ENCODE measurements around the gene PGBD1.
A peak's percentile ranks its signal among the peaks of the same experiment; 100 is the strongest.

The PGBD1 gene

DNA sequence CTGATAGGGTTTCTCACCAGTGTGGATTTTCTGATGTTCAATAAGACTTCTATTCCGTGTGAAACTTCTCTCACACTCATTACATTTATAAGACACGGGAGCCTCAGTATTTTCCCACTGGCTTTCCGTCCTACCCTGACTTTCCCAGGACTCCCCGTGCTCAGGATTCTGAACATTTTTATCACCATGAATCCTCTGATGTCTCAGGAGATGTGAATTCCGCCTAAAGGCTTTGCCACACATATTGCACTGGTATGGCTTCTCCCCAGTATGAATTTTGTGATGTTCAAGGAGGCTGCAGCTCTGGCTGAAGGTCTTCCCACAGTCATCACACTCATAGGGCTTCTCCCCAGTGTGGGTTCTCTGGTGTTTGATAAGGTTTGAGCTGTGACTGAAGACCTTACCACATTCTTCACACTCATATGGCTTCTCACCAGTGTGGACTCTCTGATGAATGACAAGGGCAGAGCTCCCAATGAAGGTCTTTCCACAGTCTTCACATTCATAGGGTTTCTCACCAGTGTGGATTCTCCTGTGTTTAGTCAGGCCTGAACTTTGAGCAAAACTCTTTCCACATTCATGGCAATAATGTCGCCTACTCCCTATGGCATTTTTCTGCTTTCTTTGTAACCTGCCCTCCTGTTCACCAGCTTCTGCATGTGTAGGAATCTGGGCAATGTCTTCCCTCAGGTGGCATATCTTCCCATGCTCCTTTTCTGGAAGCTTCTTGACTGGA, 36.0 kb upstream of the PGBD1 start:
- no peak for DNase-seq (ENCODE audit: low read depth, low spot score)
- in situ Hi-C loops (cut with HindIII; ENCODE audit: low sequenced_read_pairs), result no loop called here
- H3K4me3 ChIP-seq (ENCODE audit: low read depth, low read length), result no peak overlapping the region
- TF ChIP-seq, protein P1, sequence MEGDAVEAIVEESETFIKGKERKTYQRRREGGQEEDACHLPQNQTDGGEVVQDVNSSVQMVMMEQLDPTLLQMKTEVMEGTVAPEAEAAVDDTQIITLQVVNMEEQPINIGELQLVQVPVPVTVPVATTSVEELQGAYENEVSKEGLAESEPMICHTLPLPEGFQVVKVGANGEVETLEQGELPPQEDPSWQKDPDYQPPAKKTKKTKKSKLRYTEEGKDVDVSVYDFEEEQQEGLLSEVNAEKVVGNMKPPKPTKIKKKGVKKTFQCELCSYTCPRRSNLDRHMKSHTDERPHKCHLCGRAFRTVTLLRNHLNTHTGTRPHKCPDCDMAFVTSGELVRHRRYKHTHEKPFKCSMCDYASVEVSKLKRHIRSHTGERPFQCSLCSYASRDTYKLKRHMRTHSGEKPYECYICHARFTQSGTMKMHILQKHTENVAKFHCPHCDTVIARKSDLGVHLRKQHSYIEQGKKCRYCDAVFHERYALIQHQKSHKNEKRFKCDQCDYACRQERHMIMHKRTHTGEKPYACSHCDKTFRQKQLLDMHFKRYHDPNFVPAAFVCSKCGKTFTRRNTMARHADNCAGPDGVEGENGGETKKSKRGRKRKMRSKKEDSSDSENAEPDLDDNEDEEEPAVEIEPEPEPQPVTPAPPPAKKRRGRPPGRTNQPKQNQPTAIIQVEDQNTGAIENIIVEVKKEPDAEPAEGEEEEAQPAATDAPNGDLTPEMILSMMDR (IDR thresholded peaks at IDR 0.05; ENCODE audit: low read depth, low read length), result no peak

DNA sequence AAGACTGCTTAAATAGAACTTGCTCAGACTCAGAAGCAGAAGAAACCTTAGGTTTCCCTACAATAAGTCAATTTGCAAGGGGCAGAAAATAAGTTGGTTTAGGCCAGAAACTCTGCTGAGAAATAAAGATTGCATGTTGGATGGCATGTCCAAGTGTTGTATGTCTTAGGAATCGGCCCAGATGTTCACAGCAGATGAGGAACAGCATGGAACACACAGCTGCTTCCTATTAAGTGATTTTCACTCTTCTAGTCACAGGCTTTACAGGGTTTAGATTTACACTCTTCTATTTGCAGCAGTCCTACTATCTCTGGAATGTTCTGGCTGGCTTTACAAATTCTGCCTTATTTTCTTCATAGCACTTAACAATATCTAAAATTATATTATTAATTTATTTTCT, 32.5 kb upstream of the PGBD1 start:
- TF ChIP-seq, protein P1 (IDR thresholded peaks at IDR 0.05; ENCODE audit: low read depth, low read length), result no peak
- DNase-seq (ENCODE audit: low read depth, low spot score), result no peak
- in situ Hi-C loops (cut with HindIII; ENCODE audit: low sequenced_read_pairs), result no loop called here
- H3K4me3 ChIP-seq (ENCODE audit: low read depth, low read length), result no peak overlapping the region

DNA sequence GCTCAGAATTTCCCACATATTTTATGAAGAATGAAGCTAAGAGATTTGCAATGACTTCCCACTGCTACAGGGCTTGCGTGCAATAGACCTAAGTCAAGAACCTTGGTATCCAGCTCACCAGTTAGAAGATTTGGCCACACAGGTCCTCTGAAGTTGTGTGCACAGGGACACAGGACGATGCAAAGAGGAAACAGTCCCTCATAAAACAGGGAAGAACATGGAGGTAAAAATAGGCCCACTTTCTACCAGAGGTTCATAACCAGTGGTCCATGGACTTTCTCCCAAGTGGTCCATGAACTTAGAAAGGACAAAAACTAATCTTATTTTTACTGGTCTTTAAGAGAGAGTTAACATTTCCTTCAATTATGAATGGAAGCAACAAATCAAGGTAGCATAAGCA, 30.6 kb upstream of the PGBD1 start:
- H3K4me3 ChIP-seq (ENCODE audit: low read depth, low read length), result peak overlapping the region; percentile 87
- TF ChIP-seq, protein P1 (IDR thresholded peaks at IDR 0.05; ENCODE audit: low read depth, low read length), result no peak
- in situ Hi-C loops (cut with HindIII; ENCODE audit: low sequenced_read_pairs), result no loop called here
- DNase-seq (ENCODE audit: low read depth, low spot score), result no peak

DNA sequence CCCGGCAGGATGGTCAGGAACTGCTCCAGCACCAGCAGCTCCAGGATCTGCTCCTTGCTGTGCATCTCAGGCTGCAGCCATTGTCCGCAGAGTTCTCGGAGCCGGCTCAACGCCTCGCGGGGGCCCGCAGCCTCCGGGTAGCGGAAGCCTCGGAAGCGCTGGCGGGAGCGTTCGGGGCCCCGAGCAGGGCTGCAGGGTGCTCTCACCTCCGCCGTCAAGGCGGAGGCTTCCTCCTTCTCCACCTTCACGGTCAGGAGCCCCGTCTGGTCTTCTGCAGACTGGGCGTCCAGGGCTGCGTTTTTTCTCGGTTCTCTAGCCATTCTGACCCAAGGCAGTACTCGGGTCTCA, 29.7 kb upstream of the PGBD1 start:
- in situ Hi-C loops (cut with HindIII; ENCODE audit: low sequenced_read_pairs), result no loop called here
- peak overlapping the region; percentile 87 for H3K4me3 ChIP-seq (ENCODE audit: low read depth, low read length)
- no peak for DNase-seq (ENCODE audit: low read depth, low spot score)
- TF ChIP-seq, protein P1 (IDR thresholded peaks at IDR 0.05; ENCODE audit: low read depth, low read length), result no peak

DNA sequence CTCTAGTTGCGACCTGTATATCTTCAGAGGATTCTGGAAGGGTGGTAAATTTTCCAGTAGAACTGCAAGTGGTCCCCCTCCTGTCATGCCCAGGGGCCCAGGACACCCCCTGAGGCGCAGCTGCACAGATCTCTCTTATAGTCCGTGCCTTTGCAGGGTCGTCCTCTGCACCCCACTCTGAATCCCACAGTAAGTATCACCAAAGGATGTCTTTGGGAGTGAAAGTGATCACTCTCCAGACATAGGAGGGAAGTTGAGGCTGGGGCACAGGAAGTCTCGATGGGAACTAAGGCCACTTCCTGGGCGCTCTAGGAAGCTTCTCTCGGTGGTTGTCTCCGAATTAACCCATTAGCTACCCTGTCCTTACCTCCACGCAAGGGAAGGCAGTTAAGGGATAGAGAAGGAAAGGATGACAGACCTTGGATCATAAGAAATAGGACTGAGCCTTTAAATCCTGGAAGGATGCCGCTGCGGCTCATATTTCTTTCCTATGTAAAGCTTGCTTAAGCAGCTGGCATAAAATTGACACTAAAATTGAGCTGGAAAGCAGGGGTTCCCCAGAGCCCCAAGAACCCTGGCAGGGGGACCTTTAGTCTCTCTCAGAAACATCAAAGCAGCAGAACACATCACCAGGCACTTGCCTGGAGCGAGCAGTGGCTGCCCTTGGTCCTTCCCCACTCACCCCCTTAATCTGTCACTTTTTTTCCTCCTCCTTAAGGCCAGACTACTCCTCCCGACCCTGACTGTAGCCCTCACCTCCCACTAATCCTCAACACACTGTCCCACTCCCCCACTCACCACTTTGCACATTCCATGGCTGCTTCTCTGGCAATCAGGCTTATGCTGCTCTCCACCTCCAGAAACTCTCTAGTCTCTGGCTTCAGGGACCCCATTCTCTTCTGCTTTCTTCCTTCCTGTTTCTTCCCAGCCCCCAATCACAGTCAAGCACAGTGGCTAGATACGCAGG, 29.1 kb upstream of the PGBD1 start, which contains the start of gene ZKSCAN4:
ZKSCAN4 (minus strand) TSS at position 261 of the 967 bp plus-strand sequence. CDS start 289 bp downstream, outside the sequence.
- peak; percentile 92 for DNase-seq (ENCODE audit: low read depth, low spot score)
- TF ChIP-seq, protein P1 (IDR thresholded peaks at IDR 0.05; ENCODE audit: low read depth, low read length), result no peak
- H3K4me3 ChIP-seq (ENCODE audit: low read depth, low read length), result peak within 1 kb of the TSS; percentile 87
- in situ Hi-C loops (cut with HindIII; ENCODE audit: low sequenced_read_pairs), result no loop called here

DNA sequence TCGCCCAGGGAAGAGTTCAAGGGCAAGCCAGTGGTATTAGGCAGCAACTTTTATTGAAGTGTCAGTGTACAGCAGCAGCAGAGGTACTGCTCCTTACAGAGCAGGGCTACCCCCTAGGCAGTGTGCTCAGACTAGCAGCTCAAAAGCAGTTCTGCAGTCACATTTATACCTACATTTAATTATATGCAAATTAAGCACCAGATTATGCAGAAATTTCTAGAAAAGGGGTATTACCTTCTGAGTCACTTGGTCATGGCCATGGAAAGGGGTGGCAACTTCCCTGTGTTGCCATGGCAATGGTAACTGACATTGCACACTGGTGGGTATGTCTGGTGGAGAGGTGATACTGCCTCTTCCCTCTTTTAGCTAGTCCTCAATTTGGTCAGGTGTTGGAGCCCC, 27.3 kb upstream of the PGBD1 start:
- in situ Hi-C loops (cut with HindIII; ENCODE audit: low sequenced_read_pairs), result no loop called here
- no peak for DNase-seq (ENCODE audit: low read depth, low spot score)
- TF ChIP-seq, protein P1 (IDR thresholded peaks at IDR 0.05; ENCODE audit: low read depth, low read length), result no peak
- H3K4me3 ChIP-seq (ENCODE audit: low read depth, low read length), result no peak overlapping the region
